Keratinocyte (primary cell): ENCODE results near the gene ZSWIM9. TPM values are rescaled to one million over a fixed set of nuclear protein-coding genes. Genes with fewer than 3 reads are reported as not detected.

Experiments used
- DNase-seq: peaks from one replicate; pipeline ENCODE4 v3.0.0-alpha.2; 2011; ENCODE audit warnings: low read depth, missing footprints, low spot score
- FAIRE-seq: peaks from 2 replicates; lab custom pipeline; 2011; peaks lifted over from hg19 to GRCh38; lab: Jason Lieb, UNC
- H2AFZ ChIP-seq: 2 replicates; pipeline ENCODE4 v1.6.0; 2012; ENCODE audit warnings: low read length, control low read depth, inconsistent platforms; ENCODE audit not compliant: control insufficient read depth
- H3K27ac ChIP-seq: 2 replicates; pipeline ENCODE4 v1.5.1; 2011; ENCODE audit warnings: low read length; ENCODE audit not compliant: control insufficient read depth, insufficient read depth
- H3K27me3 ChIP-seq: 3 replicates; pipeline ENCODE4 v1.6.0; 2011; ENCODE audit warnings: low read length; ENCODE audit not compliant: control insufficient read depth, insufficient read depth; ENCODE audit errors: extremely low read depth
- H3K36me3 ChIP-seq, 2 experiments: 2 replicates in 1 of 2; 3 replicates in 1 of 2; pipeline ENCODE4 v1.5.1; 2011; ENCODE audit warnings: low read length in 2 of 2, mild to moderate bottlenecking in 1 of 2; ENCODE audit not compliant: control insufficient read depth in 2 of 2, insufficient read depth in 2 of 2; ENCODE audit errors: extremely low read depth in 1 of 2
- H3K4me1 ChIP-seq: 3 replicates; pipeline ENCODE4 v1.5.1; 2011; ENCODE audit warnings: low read length; ENCODE audit not compliant: control insufficient read depth, insufficient read depth; ENCODE audit errors: extremely low read depth
- H3K4me2 ChIP-seq: 3 replicates; pipeline ENCODE4 v1.6.0; 2011; ENCODE audit warnings: low read depth, low read length; ENCODE audit not compliant: control insufficient read depth, insufficient read depth; ENCODE audit errors: extremely low read depth
- H3K4me3 ChIP-seq, 3 experiments: fragments of 200-600 bp in 1 of 3; sonication (generic) in 1 of 3; 2 replicates in 2 of 3; 3 replicates in 1 of 3; pipeline ENCODE4 v1.5.1; 2011 to 2016; ENCODE audit warnings: low read length in 3 of 3, mild to moderate bottlenecking in 3 of 3, control low read depth in 2 of 3, inconsistent platforms in 1 of 3, low read depth in 1 of 3, mixed read lengths in 1 of 3, mixed run types in 1 of 3, moderate library complexity in 1 of 3; ENCODE audit not compliant: control insufficient read depth in 2 of 3, insufficient read depth in 2 of 3; ENCODE audit errors: extremely low read depth in 1 of 3
- H3K79me2 ChIP-seq: 2 replicates; pipeline ENCODE4 v1.6.0; 2012; ENCODE audit warnings: low read length; ENCODE audit not compliant: control insufficient read depth, insufficient read depth
- H3K9ac ChIP-seq: 3 replicates; pipeline ENCODE4 v1.6.0; 2011; ENCODE audit warnings: low read length; ENCODE audit not compliant: control insufficient read depth, insufficient read depth; ENCODE audit errors: extremely low read depth
- H3K9me1 ChIP-seq: 3 replicates; pipeline ENCODE4 v1.6.0; 2011; ENCODE audit warnings: low read length; ENCODE audit not compliant: control insufficient read depth, insufficient read depth; ENCODE audit errors: extremely low read depth
- H3K9me3 ChIP-seq: 2 replicates; pipeline ENCODE4 v1.5.1; 2012; ENCODE audit warnings: low read depth, low read length; ENCODE audit not compliant: control insufficient read depth
- H4K20me1 ChIP-seq: 3 replicates; pipeline ENCODE4 v1.6.0; 2011; ENCODE audit warnings: low read length; ENCODE audit not compliant: control insufficient read depth, insufficient read depth; ENCODE audit errors: extremely low read depth
- CTCF ChIP-seq, 3 experiments: IDR thresholded peaks in 1 of 3; conservative IDR thresholded peaks in 1 of 3; optimal IDR thresholded peaks in 1 of 3; 2 replicates in 2 of 3; 3 replicates in 1 of 3; pipeline versions ENCODE3 to v1.5.1; 2011; ENCODE audit warnings: low read length in 3 of 3, mild to moderate bottlenecking in 3 of 3, moderate library complexity in 2 of 3, control low read depth in 1 of 3, inconsistent platforms in 1 of 3; ENCODE audit not compliant: insufficient read depth in 2 of 3; ENCODE audit errors: extremely low read depth in 1 of 3
- EZH2 ChIP-seq: IDR thresholded peaks from one replicate; pipeline ENCODE4 v1.6.1; 2012; ENCODE audit warnings: inconsistent platforms, mild to moderate bottlenecking, low read length, moderate library complexity
- dilution Hi-C: fragments of 300-500 bp; cut with MboI; formaldehyde crosslinking; loops from one replicate; pipeline ENCODE4 v1.7.0; 2020; ENCODE audit warnings: low sequenced_read_pairs; ENCODE audit not compliant: extremely low pct_ligation_motif_present
- polyA plus RNA-seq, 5 experiments: library from polyadenylated mRNA; depleted of rRNA in 3 of 5; stranded (reverse) in 3 of 5; stranded (forward) in 1 of 5; unstranded in 1 of 5; fragments of >200 nt; gene quantifications; 1 replicate in 1 of 5; 2 replicates in 3 of 5; 3 replicates in 1 of 5; pipeline versions ENCODE4 v1.2.1 to v1.2.3, GENCODE V29; 2011 to 2012; ENCODE audit warnings: missing spikeins in 2 of 5, low read depth in 1 of 5, low replicate concordance in 1 of 5

ZSWIM9 gene
- polyA plus RNA-seq, 1 donor (not counting 4 experiments of a cell fraction or from before 2014, with no cell fraction given), result 0.46 TPM

GRCh38 chr19:48196321-48196763 is 25.9 kb downstream of the ZSWIM9 start:
- Histone ChIP-seq H2AFZ (no peak overlapping the region), H3K4me3 (no peak overlapping the region), H3K27me3 (no peaks in the 10 kb centered on the region), H3K79me2 (no peaks in the 10 kb centered on the region), H3K27ac (no peak overlapping the region), H3K9me1 (no peaks in the 10 kb centered on the region), H3K36me3 (no peaks in the 10 kb centered on the region), H3K4me2 (no peak overlapping the region), H3K9me3 (no peaks in the 10 kb centered on the region), H3K4me1 (no peaks in the 10 kb centered on the region), H3K9ac (no peak overlapping the region), H4K20me1 (no peaks in the 10 kb centered on the region)
- dilution Hi-C loops, result no loop called here
- FAIRE-seq (no peak), DNase-seq (no peak)
- TF ChIP-seq EZH2 (no peak), CTCF (optimal IDR thresholded peaks at IDR 0.05 in 1 of 3, IDR thresholded peaks at IDR 0.05 in 1 of 3, conservative IDR thresholded peaks at IDR 0.05 in 1 of 3; ENCODE audit: extremely low read depth in 1 of 3, insufficient read depth in 2 of 3, low read length in 3 of 3) (no peak)

GRCh38 chr19:48196933-48197665 is 26.6 kb downstream of the ZSWIM9 start:
- Histone ChIP-seq H3K9ac (no peak overlapping the region), H3K4me1 (no peaks in the 10 kb centered on the region), H3K4me2 (no peak overlapping the region), H3K79me2 (no peaks in the 10 kb centered on the region), H3K4me3 (no peak overlapping the region), H2AFZ (no peak overlapping the region), H3K27ac (no peak overlapping the region), H4K20me1 (no peaks in the 10 kb centered on the region), H3K9me1 (no peaks in the 10 kb centered on the region), H3K36me3 (no peaks in the 10 kb centered on the region), H3K9me3 (no peaks in the 10 kb centered on the region), H3K27me3 (no peaks in the 10 kb centered on the region)
- FAIRE-seq (no peak), DNase-seq (no peak)
- no peak for TF ChIP-seq EZH2
- no peak for TF ChIP-seq CTCF (optimal IDR thresholded peaks at IDR 0.05 in 1 of 3, IDR thresholded peaks at IDR 0.05 in 1 of 3, conservative IDR thresholded peaks at IDR 0.05 in 1 of 3; ENCODE audit: extremely low read depth in 1 of 3, insufficient read depth in 2 of 3, low read length in 3 of 3)
- dilution Hi-C loops, result no loop called here
